Testis (tissue), 2 donors: ENCODE measurements around the gene AGPAT1.

Source experiments
- POLR2A ChIP-seq: fragments of 450-650 bp; IDR thresholded peaks from one replicate; pipeline ENCODE4 v1.6.1; 2017; ENCODE audit warnings: antibody characterized with exemption, mild to moderate bottlenecking, moderate library complexity
- TF ChIP-seq, protein P1 (sequence below), 3 experiments: fragments of 450-650 bp in 2 of 3; fragments of 200-600 bp in 1 of 3; sonication (generic) in 1 of 3; IDR thresholded peaks; one replicate each; pipeline ENCODE4 v1.5.1; 2016 to 2019; ENCODE audit warnings: antibody characterized with exemption in 3 of 3, mild to moderate bottlenecking in 2 of 3, moderate library complexity in 1 of 3

DNA sequence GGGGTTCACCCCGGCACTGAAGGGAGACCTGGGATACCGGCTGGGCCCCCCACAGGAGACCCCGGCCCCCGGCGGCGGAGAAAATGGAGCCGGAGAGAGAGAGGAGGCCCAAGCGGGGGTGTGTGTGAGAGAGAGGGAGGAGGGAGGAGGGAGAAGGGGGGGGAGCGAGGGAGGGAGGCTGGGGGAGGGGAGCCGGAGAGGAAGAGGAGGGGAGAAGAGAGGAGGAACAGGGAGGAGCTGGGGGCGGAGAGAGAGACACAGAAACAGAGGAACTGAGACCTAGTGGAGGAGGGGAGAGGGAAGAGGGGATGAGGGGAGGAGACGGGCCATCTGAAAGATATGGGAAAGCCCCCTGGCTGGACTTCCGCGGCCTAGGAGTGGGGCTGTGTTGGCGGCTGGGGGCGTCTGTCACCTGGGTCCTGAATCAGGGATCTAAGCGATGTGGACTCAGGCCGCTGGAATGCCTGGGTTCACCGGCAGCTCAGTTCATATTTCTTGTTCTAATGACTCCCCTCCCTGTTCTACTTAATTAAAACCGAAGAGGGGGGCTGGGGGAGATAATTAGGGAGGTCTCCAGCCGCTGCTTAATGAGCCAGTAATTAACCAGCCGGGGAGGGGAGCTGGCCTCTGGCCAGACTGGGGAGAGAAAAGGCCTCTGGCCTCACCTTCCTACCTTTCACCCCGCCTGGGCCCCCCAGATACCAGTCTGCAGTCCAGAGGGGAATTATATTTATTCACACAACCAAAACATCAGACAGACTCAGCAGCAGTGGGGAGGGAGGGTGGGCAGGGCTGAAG is 14.4 kb upstream of the AGPAT1 start, which contains the start of gene PBX2:
- TF ChIP-seq POLR2A, result peak; percentile 84
- TF ChIP-seq, protein P1, sequence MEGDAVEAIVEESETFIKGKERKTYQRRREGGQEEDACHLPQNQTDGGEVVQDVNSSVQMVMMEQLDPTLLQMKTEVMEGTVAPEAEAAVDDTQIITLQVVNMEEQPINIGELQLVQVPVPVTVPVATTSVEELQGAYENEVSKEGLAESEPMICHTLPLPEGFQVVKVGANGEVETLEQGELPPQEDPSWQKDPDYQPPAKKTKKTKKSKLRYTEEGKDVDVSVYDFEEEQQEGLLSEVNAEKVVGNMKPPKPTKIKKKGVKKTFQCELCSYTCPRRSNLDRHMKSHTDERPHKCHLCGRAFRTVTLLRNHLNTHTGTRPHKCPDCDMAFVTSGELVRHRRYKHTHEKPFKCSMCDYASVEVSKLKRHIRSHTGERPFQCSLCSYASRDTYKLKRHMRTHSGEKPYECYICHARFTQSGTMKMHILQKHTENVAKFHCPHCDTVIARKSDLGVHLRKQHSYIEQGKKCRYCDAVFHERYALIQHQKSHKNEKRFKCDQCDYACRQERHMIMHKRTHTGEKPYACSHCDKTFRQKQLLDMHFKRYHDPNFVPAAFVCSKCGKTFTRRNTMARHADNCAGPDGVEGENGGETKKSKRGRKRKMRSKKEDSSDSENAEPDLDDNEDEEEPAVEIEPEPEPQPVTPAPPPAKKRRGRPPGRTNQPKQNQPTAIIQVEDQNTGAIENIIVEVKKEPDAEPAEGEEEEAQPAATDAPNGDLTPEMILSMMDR (IDR thresholded peaks at IDR 0.05), result no peak
